GM12875 (cell line): Measurements from ENCODE around the gene ST3GAL3.

Experiments used
- H3K4me3 ChIP-seq: one replicate; pipeline ENCODE4 v1.5.1; 2011; ENCODE audit warnings: low read depth, low read length, control low read depth
- TF ChIP-seq, protein P1 (sequence below): IDR thresholded peaks from 2 replicates; pipeline ENCODE4 v1.5.1; 2011; ENCODE audit warnings: low read depth, mild to moderate bottlenecking, control low read depth, inconsistent platforms, low read length, moderate library complexity, borderline replicate concordance; ENCODE audit not compliant: insufficient read depth

Gene ST3GAL3

DNA sequence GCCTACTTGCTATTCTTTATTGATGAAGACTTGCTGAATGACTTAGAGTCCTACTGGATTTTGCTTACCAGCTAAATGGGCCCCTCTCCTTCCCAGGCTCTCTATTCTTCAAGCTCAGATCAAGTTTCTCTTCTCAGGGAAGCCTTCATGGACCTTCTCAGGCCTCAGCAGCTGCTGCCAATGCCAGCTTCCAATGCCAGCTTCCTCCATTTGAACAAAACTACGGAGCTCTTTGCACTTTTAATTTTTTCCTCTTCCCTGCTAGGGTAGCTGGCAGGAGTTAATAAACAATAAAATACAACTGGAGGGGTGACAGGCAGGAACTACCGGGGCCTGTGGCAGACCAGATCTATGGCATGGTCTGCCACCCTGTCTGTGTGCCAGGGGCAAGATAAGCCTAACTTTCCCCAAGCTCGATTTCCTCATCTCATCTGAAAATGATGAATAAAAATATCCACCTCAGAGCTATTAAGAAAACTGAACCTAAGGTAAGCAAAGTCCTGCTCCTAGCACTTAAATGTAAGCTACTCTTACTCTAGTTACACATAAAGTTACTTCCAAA lies 238.4 kb downstream of the ST3GAL3 start:
- TF ChIP-seq, protein P1, sequence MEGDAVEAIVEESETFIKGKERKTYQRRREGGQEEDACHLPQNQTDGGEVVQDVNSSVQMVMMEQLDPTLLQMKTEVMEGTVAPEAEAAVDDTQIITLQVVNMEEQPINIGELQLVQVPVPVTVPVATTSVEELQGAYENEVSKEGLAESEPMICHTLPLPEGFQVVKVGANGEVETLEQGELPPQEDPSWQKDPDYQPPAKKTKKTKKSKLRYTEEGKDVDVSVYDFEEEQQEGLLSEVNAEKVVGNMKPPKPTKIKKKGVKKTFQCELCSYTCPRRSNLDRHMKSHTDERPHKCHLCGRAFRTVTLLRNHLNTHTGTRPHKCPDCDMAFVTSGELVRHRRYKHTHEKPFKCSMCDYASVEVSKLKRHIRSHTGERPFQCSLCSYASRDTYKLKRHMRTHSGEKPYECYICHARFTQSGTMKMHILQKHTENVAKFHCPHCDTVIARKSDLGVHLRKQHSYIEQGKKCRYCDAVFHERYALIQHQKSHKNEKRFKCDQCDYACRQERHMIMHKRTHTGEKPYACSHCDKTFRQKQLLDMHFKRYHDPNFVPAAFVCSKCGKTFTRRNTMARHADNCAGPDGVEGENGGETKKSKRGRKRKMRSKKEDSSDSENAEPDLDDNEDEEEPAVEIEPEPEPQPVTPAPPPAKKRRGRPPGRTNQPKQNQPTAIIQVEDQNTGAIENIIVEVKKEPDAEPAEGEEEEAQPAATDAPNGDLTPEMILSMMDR = no peak
- H3K4me3 ChIP-seq = peak overlapping the region; percentile 95

DNA sequence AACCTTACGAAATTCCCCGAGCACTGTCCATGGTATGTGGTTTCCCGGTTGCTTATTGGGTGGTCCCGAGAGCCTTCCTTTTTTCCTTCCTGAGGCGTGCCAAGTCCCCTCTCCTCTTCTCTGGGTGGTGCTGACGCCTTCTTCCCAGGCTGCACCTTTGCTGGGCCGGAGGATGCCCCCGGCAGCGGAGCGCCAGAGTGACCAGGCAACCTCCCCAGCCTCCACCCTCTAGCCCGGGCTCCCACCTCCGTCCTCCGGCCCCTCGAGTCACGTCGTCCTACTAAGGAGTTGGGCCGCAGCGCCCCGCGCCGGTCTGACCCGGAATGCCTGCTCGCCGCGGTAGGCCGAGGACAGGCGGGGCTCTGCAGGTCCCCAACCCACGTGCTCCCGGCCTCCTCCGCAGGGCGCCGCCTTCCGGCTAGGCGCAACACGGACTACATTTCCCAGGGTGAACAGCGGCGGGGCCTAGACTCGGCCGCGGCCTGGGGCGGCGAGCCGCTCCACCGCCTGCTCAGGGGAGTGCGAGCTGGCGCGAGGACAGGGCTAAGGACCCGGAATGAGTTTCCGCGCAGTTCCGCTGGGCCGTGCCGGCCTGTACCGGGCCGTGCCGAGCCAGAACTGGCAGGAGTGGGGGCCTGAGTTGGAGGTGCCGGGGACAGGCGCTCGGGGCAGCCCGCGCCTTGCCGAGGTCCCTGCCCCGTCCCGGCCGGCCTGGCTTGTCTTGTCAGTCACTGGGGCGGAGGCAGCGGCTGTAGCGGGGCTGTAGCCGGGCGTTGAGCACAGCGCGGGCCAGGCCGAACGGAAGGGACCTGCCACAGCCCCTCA lies 239.1 kb downstream of the ST3GAL3 start, which contains the start of gene IPO13:
IPO13 (plus strand) TSS at position 715 of the 825 bp plus-strand sequence. CDS start 651 bp downstream, outside the sequence.
- H3K4me3 ChIP-seq = peak within 1 kb of the TSS; percentile 95
- TF ChIP-seq, protein P1 = peak; percentile 86

DNA sequence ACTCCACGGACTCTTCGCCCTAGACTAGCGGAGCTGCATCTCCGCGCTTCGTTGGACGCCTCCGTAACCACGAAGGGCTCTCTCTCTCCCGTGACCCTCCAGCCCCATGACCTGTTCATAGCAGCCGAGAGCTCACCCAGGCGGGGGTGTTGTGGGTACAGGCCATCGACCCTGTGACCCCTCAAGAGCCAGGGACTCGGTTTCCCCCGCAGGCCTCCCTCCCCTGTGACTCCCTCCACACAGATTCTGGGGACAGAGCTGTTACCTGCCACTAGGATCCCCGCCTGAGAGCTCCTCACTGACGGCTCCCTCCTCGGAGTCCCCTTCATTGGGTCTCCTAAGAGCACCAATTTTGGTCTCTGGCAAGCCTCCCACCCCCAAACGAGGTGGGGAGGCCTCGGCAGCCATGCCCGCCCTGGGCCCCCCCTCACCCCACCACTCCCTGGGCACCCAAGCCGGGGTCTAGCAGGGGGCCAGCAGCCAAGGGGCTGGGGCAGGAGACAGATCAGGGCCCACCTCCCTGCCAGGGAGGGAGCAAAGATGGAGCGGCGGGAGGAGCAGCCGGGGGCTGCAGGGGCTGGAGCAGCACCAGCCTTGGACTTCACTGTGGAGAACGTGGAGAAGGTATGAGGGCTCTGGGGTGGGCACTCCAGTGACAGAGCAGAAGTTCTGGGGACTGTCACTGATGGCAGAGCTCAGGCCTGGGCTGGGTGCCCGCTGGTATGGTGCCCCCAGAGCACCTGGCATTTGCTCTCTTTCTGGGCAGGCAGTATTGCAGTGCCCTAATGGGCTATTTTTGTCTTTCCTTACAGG lies 239.9 kb downstream of the ST3GAL3 start:
- H3K4me3 ChIP-seq = peak overlapping the region; percentile 95
- TF ChIP-seq, protein P1 = no peak

DNA sequence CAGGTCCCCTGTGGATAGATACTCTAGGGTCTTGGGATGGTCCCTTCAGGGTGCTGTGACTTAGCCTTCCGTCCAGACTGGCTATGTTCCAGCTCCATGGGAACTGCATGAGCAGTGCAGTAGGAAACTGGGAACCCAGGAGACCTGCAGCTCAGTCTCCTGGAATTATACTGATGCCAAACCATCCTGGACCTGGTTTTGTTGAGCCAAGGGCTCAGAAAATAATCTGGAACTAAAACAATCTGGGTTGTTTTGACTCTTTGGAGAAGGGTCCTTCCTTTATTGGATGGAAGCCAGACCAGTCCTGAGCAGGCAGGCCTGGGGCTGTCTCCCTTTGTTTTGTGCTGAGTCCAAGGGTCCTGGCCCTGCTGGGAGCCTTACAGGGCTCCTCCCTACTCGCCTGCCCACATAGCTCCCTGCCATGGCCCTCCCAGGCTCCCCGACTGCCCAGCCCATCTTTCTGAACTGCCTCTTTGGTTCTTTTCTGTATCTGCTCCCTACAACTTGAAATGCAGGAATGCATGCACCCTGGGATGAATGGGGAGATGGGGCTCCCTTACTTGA lies 240.6 kb downstream of the ST3GAL3 start:
- peak overlapping the region; percentile 95 for H3K4me3 ChIP-seq
- TF ChIP-seq, protein P1 = no peak

DNA sequence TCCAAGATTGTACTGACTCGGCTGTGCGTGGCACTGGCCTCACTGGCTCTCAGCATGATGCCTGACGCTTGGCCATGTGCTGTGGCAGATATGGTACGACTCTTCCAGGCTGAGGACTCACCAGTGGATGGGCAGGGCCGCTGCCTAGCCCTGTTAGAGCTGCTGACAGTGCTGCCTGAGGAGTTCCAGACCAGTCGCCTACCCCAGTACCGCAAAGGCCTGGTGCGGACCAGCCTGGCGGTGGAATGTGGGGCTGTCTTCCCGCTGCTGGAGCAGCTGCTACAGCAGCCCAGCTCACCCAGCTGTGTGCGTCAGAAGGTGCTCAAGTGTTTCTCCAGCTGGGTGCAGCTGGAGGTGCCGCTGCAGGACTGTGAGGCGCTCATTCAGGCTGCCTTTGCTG lies 242.3 kb downstream of the ST3GAL3 start:
- TF ChIP-seq, protein P1 = no peak
- no peak overlapping the region for H3K4me3 ChIP-seq

DNA sequence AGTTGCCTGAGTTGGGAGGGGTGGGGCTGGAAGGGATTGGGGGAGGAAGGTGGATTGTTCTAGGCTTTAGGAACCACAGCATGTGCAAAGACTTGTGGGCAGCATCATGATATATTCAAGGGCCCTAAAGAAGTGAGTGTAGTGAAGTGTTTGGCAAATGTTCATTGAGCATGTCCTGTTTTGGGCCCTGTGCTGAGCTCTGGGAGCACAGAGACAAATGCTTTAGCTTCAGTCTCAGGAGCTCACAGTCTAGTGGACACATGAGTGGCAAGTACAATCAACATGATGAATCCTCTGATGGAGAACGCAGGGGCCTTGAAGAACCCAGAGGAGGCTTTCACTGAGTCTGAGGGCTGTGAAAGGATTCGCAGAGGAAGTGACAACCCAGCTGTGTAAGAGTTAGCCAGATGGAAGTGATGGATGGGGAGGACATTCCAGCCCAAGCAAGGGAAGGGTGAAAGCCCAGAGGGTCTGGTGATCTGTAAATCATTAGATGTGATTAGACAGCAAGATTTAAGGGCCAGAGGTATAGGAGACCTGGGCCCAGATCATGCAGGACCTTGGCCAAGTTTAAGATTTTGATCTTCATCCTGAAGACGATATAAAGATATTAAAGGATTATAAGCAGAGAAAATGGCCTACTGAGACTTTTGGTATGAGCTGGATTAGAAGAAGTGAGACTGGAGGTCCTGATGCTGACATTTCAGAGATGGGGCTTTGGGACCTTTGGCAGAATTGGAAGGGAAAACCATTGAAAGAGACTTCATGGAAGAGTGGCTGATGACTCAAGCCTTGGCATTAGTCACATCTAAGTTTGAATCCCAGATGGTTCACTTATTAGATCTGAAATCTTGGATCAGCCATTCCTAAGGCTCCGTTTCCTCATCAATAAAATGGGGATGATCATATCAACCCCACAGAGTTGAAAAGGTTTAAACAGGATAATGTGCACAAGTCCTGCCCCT lies 244.0 kb downstream of the ST3GAL3 start:
- TF ChIP-seq, protein P1 = no peak
- H3K4me3 ChIP-seq = no peak overlapping the region
